HEK293 (cell line): ENCODE results near the gene FIGN.

Experiments used
- CTCF ChIA-PET: fragments of 350-600 bp; formaldehyde crosslinking; extraction: SDS; loops from one replicate; lab custom pipeline; 2021; ENCODE audit warnings: antibody characterized with exemption; lab: Yijun Ruan, JAX
- POLR2A ChIA-PET: fragments of 300-600 bp; formaldehyde crosslinking; extraction: SDS; loops from one replicate; lab custom pipeline; 2020; ENCODE audit warnings: antibody characterized with exemption, inconsistent platforms; lab: Yijun Ruan, JAX
- H3K27ac ChIP-seq: fragments of 200-500 bp; sonication (Bioruptor generic); 2 replicates; pipeline ENCODE4 v1.5.1; 2014; ENCODE audit warnings: low read depth, low read length, control low read depth, inconsistent platforms; ENCODE audit errors: extremely low read depth
- H3K36me3 ChIP-seq, 2 experiments: fragments of 200-500 bp in 1 of 2; sonication (Bioruptor generic) in 1 of 2; 1 replicate in 1 of 2; 2 replicates in 1 of 2; pipeline ENCODE4 v1.5.1; 2014 to 2017; ENCODE audit warnings: inconsistent platforms in 2 of 2, low read length in 2 of 2; ENCODE audit not compliant: control insufficient read depth in 2 of 2, insufficient read depth in 1 of 2
- H3K4me1 ChIP-seq: fragments of 200-500 bp; sonication (Bioruptor generic); 2 replicates; pipeline ENCODE4 v1.5.1; 2014; ENCODE audit warnings: mild to moderate bottlenecking, low read length, inconsistent platforms; ENCODE audit not compliant: control insufficient read depth, insufficient read depth
- H3K4me3 ChIP-seq: 2 replicates; pipeline ENCODE4 v1.5.1; 2011; ENCODE audit warnings: low read depth, mild to moderate bottlenecking, control low read depth, low read length, moderate library complexity
- H3K9me3 ChIP-seq: fragments of 200-500 bp; sonication (Bioruptor generic); 2 replicates; pipeline ENCODE4 v1.5.1; 2014; ENCODE audit warnings: low read depth, low read length, inconsistent platforms; ENCODE audit not compliant: control insufficient read depth, insufficient read depth
- GLI4 ChIP-seq: fragments of 450-650 bp; formaldehyde crosslinking; IDR thresholded peaks from 2 replicates; pipeline ENCODE4 v1.5.1; 2016; ENCODE audit warnings: missing biosample characterization, missing genetic modification characterization
- REPIN1 ChIP-seq: fragments of 450-650 bp; formaldehyde crosslinking; IDR thresholded peaks from 2 replicates; pipeline ENCODE4 v1.5.1; 2017; ENCODE audit warnings: missing biosample characterization, missing genetic modification characterization, low read depth
- TCF7L2 ChIP-seq: IDR thresholded peaks from 2 replicates; pipeline ENCODE4 v1.6.1; 2011; ENCODE audit warnings: low read depth, mild to moderate bottlenecking, inconsistent platforms, low read length, moderate library complexity, borderline replicate concordance
- ZNF140 ChIP-seq: fragments of 450-650 bp; formaldehyde crosslinking; IDR thresholded peaks from 2 replicates; pipeline ENCODE4 v1.5.1; 2016; ENCODE audit warnings: missing biosample characterization, missing genetic modification characterization
- ZNF184 ChIP-seq: fragments of 450-650 bp; IDR thresholded peaks from 2 replicates; pipeline ENCODE4 v1.5.1; 2018; ENCODE audit warnings: missing biosample characterization, mild to moderate bottlenecking, missing genetic modification characterization
- ZNF202 ChIP-seq: fragments of 450-650 bp; formaldehyde crosslinking; IDR thresholded peaks from 2 replicates; pipeline ENCODE4 v1.5.1; 2016; ENCODE audit warnings: missing biosample characterization, missing genetic modification characterization, borderline replicate concordance
- ZNF354C ChIP-seq: fragments of 450-650 bp; formaldehyde crosslinking; IDR thresholded peaks from 2 replicates; pipeline ENCODE4 v1.5.1; 2016; ENCODE audit warnings: missing biosample characterization, missing genetic modification characterization, low read depth, borderline replicate concordance
- ZNF660 ChIP-seq: fragments of 450-650 bp; IDR thresholded peaks from 2 replicates; pipeline ENCODE4 v1.5.1; 2018; ENCODE audit warnings: missing biosample characterization, mild to moderate bottlenecking, missing genetic modification characterization
- ZXDB ChIP-seq: fragments of 450-650 bp; formaldehyde crosslinking; IDR thresholded peaks from 2 replicates; pipeline ENCODE4 v1.5.1; 2016; ENCODE audit warnings: missing biosample characterization, missing genetic modification characterization
- TF ChIP-seq, protein P1 (sequence below): fragments of 450-650 bp; formaldehyde crosslinking; IDR thresholded peaks from 2 replicates; pipeline ENCODE4 v1.5.1; 2016; ENCODE audit warnings: missing biosample characterization, missing genetic modification characterization
- TF ChIP-seq, protein P2 (sequence below): fragments of 450-650 bp; formaldehyde crosslinking; IDR thresholded peaks from 2 replicates; pipeline ENCODE4 v1.5.0; 2017; ENCODE audit warnings: missing biosample characterization, missing genetic modification characterization, borderline replicate concordance
- TF ChIP-seq, protein P3 (sequence below): fragments of 450-650 bp; formaldehyde crosslinking; IDR thresholded peaks from 2 replicates; pipeline ENCODE4 v1.5.1; 2016; ENCODE audit warnings: missing biosample characterization, missing genetic modification characterization
- TF ChIP-seq, protein P4 (sequence below): fragments of 450-650 bp; formaldehyde crosslinking; IDR thresholded peaks from 2 replicates; pipeline ENCODE4 v1.5.1; 2016; ENCODE audit warnings: missing biosample characterization, missing genetic modification characterization
- TF ChIP-seq, protein P5 (sequence below): fragments of 450-650 bp; formaldehyde crosslinking; IDR thresholded peaks from 2 replicates; pipeline ENCODE4 v1.5.1; 2016; ENCODE audit warnings: missing biosample characterization, missing genetic modification characterization
- TF ChIP-seq, protein P6 (sequence below): fragments of 450-650 bp; formaldehyde crosslinking; IDR thresholded peaks from 2 replicates; pipeline ENCODE4 v1.5.1; 2016; ENCODE audit warnings: missing biosample characterization, missing genetic modification characterization

FIGN gene

DNA sequence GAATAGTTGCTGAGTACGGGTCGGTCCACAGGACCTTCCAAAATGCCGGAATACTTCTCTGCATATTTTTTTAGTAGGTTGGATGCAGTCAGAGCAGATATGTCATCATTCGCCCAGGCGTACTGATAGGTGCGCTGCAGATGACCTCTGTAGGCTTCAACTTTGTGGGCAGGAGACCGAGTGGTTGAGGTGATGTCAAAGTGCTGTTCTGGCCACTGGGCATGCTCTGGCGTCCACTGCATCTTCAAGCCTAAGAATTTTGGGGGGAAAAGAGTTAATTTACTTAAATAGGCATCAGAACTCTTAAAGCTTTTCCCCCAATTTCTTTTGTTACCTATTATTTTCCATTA lies 124.3 kb downstream of the FIGN start (continued):
- TF ChIP-seq, protein P1, sequence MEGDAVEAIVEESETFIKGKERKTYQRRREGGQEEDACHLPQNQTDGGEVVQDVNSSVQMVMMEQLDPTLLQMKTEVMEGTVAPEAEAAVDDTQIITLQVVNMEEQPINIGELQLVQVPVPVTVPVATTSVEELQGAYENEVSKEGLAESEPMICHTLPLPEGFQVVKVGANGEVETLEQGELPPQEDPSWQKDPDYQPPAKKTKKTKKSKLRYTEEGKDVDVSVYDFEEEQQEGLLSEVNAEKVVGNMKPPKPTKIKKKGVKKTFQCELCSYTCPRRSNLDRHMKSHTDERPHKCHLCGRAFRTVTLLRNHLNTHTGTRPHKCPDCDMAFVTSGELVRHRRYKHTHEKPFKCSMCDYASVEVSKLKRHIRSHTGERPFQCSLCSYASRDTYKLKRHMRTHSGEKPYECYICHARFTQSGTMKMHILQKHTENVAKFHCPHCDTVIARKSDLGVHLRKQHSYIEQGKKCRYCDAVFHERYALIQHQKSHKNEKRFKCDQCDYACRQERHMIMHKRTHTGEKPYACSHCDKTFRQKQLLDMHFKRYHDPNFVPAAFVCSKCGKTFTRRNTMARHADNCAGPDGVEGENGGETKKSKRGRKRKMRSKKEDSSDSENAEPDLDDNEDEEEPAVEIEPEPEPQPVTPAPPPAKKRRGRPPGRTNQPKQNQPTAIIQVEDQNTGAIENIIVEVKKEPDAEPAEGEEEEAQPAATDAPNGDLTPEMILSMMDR (tag by site-specific recombination) = no peak
- TF ChIP-seq, all 188 proteins: peak for 0

DNA sequence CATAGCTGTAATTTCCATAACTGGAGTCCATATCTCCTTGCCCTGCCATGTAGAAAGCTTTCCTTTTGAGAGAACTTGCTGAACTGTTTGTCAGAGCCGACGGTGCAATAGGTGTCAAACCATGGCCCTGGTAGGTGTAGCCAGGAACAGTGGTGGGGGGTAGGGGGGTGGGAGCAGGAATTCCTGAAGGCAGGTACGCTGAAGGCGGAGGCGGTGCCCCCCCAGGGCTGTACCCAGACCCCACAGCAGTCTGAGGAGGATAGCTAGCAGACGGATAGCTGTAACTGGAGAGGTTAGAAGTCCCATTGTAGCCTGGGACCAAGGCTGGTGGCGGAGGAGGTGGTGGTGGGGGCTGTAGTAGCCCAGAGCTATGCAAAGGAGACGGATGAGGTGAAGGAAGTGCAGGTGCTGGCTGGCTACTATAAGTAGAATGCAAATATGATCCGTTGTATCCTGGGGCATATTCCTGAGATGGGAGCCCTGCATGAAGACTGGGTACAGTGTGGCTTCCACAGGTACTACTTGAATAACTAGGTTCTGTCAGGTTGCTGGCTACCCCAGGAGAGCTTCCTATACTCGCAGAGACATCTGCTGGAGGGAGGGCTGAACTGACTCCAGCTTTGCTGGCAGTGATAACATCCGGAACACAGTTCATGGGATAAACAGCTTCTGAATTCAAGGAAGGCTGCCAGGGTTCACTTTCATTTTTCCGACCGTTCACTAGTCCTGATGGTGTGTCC lies 124.8 kb downstream of the FIGN start:
- no peak overlapping the region for H3K27ac ChIP-seq
- no peaks in the 10 kb centered on the region for H3K9me3 ChIP-seq
- no peak for TF ChIP-seq REPIN1 (tag by site-specific recombination)
- TF ChIP-seq ZNF660 (tag by site-specific recombination) = no peak
- TF ChIP-seq, protein P2, sequence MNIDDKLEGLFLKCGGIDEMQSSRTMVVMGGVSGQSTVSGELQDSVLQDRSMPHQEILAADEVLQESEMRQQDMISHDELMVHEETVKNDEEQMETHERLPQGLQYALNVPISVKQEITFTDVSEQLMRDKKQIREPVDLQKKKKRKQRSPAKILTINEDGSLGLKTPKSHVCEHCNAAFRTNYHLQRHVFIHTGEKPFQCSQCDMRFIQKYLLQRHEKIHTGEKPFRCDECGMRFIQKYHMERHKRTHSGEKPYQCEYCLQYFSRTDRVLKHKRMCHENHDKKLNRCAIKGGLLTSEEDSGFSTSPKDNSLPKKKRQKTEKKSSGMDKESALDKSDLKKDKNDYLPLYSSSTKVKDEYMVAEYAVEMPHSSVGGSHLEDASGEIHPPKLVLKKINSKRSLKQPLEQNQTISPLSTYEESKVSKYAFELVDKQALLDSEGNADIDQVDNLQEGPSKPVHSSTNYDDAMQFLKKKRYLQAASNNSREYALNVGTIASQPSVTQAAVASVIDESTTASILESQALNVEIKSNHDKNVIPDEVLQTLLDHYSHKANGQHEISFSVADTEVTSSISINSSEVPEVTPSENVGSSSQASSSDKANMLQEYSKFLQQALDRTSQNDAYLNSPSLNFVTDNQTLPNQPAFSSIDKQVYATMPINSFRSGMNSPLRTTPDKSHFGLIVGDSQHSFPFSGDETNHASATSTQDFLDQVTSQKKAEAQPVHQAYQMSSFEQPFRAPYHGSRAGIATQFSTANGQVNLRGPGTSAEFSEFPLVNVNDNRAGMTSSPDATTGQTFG (tag by site-specific recombination) = no peak
- TF ChIP-seq, protein P3, sequence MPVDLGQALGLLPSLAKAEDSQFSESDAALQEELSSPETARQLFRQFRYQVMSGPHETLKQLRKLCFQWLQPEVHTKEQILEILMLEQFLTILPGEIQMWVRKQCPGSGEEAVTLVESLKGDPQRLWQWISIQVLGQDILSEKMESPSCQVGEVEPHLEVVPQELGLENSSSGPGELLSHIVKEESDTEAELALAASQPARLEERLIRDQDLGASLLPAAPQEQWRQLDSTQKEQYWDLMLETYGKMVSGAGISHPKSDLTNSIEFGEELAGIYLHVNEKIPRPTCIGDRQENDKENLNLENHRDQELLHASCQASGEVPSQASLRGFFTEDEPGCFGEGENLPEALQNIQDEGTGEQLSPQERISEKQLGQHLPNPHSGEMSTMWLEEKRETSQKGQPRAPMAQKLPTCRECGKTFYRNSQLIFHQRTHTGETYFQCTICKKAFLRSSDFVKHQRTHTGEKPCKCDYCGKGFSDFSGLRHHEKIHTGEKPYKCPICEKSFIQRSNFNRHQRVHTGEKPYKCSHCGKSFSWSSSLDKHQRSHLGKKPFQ (tag by site-specific recombination) = no peak
- TF ChIP-seq, protein P4, sequence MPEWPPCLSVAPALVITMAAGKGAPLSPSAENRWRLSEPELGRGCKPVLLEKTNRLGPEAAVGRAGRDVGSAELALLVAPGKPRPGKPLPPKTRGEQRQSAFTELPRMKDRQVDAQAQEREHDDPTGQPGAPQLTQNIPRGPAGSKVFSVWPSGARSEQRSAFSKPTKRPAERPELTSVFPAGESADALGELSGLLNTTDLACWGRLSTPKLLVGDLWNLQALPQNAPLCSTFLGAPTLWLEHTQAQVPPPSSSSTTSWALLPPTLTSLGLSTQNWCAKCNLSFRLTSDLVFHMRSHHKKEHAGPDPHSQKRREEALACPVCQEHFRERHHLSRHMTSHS = no peak
- no peak for TF ChIP-seq ZNF184 (tag by site-specific recombination)
- TF ChIP-seq, protein P5, sequence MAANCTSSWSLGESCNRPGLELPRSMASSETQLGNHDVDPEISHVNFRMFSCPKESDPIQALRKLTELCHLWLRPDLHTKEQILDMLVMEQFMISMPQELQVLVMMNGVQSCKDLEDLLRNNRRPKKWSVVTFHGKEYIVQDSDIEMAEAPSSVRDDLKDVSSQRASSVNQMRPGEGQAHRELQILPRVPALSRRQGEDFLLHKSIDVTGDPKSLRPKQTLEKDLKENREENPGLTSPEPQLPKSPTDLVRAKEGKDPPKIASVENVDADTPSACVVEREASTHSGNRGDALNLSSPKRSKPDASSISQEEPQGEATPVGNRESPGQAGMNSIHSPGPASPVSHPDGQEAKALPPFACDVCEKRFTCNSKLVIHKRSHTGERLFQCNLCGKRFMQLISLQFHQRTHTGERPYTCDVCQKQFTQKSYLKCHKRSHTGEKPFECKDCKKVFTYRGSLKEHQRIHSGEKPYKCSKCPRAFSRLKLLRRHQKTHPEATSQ = no peak
- TF ChIP-seq, protein P6, sequence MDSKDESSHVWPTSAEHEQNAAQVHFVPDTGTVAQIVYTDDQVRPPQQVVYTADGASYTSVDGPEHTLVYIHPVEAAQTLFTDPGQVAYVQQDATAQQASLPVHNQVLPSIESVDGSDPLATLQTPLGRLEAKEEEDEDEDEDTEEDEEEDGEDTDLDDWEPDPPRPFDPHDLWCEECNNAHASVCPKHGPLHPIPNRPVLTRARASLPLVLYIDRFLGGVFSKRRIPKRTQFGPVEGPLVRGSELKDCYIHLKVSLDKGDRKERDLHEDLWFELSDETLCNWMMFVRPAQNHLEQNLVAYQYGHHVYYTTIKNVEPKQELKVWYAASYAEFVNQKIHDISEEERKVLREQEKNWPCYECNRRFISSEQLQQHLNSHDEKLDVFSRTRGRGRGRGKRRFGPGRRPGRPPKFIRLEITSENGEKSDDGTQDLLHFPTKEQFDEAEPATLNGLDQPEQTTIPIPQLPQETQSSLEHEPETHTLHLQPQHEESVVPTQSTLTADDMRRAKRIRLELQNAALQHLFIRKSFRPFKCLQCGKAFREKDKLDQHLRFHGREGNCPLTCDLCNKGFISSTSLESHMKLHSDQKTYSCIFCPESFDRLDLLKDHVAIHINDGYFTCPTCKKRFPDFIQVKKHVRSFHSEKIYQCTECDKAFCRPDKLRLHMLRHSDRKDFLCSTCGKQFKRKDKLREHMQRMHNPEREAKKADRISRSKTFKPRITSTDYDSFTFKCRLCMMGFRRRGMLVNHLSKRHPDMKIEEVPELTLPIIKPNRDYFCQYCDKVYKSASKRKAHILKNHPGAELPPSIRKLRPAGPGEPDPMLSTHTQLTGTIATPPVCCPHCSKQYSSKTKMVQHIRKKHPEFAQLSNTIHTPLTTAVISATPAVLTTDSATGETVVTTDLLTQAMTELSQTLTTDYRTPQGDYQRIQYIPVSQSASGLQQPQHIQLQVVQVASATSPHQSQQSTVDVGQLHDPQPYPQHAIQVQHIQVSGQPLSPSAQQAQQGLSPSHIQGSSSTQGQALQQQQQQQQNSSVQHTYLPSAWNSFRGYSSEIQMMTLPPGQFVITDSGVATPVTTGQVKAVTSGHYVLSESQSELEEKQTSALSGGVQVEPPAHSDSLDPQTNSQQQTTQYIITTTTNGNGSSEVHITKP (tag by site-specific recombination) = no peak
- no peak for TF ChIP-seq ZXDB (tag by site-specific recombination)
- TF ChIP-seq ZNF354C (tag by site-specific recombination) = no peak
- TF ChIP-seq ZNF202 (tag by site-specific recombination) = no peak
- TF ChIP-seq TCF7L2 = no peak
- TF ChIP-seq GLI4 (tag by site-specific recombination) = no peak
- TF ChIP-seq ZNF140 (tag by site-specific recombination) = no peak
- TF ChIP-seq, all 188 proteins: peak for 0
- Histone ChIP-seq H3K4me3 (no peak overlapping the region), H3K4me1 (no peaks in the 10 kb centered on the region), H3K36me3 (peaks cover 0 to 15% of the 10 kb centered on the region in 2 experiments; a peak in 1 of 3 replicates)
- ChIA-PET POLR2A (no interaction called here), CTCF (interaction anchor here (0.7 to 1.3 kb wide), 3 partner anchors 22 to 268 kb away, joined by 3 to 5 read pairs (median 5); no protein-coding TSS in a partner anchor)
